Thoracic aorta (tissue), 2 donors: ENCODE measurements around the gene CFAP54. TPM values are rescaled to one million over a fixed set of nuclear protein-coding genes. Genes with fewer than 3 reads are reported as not detected.
"Not testable (repeated sequence)": the region's sequence is repeated elsewhere in the genome, so short reads cannot be mapped to it uniquely, and the experiment has no call there.

Experiments
- ATAC-seq: fragments of 150-250 bp; one replicate; pipeline ENCODE4 v1.8.0; 2017; ENCODE audit warnings: low read depth; ENCODE audit not compliant: insufficient number of reproducible peaks, low FRiP score
- DNase-seq: peaks from one replicate; pipeline ENCODE4 v3.0.0-alpha.2; 2020; ENCODE audit warnings: low spot score
- H3K27ac ChIP-seq, 2 donors: fragments of 200-600 bp; sonication (generic); 1 replicate in 1 of 2; 2 replicates in 1 of 2; pipeline ENCODE4 v1.5.1; 2016; ENCODE audit warnings: mild to moderate bottlenecking in 2 of 2, moderate library complexity in 2 of 2
- H3K27me3 ChIP-seq: fragments of 200-600 bp; sonication (generic); replicated peaks from 2 replicates; pipeline ENCODE4 v1.6.0; 2016; ENCODE audit warnings: mild to moderate bottlenecking; ENCODE audit not compliant: insufficient read depth
- H3K36me3 ChIP-seq: fragments of 200-600 bp; sonication (generic); one replicate; pipeline ENCODE4 v1.5.1; 2016
- H3K4me1 ChIP-seq, 2 donors: fragments of 200-600 bp; sonication (generic); 1 replicate in 1 of 2; 2 replicates in 1 of 2; pipeline versions ENCODE4 v1.5.1 to v1.6.0; 2016; ENCODE audit warnings: low read depth in 2 of 2, mild to moderate bottlenecking in 1 of 2; ENCODE audit not compliant: control insufficient read depth in 1 of 2
- H3K4me3 ChIP-seq: fragments of 200-600 bp; sonication (generic); 2 replicates; pipeline ENCODE4 v1.5.1; 2016; ENCODE audit warnings: mild to moderate bottlenecking
- H3K9me3 ChIP-seq: fragments of 200-600 bp; sonication (generic); 2 replicates; pipeline ENCODE4 v1.5.1; 2016
- total RNA-seq, 2 donors: library from RNA; depleted of rRNA; stranded (reverse); fragments of >200 nt; gene quantifications; one replicate each; pipeline versions ENCODE4 v1.1.0 to v1.2.3, GENCODE V29; 2016
- TF ChIP-seq, protein P1 (sequence below): fragments of 200-600 bp; sonication (generic); IDR thresholded peaks from one replicate; pipeline ENCODE4 v1.5.1; 2019; ENCODE audit warnings: antibody characterized with exemption

Gene CFAP54
- total RNA-seq, 2 donors from 2014 or later, result 1.1 to 4.2 TPM

DNA sequence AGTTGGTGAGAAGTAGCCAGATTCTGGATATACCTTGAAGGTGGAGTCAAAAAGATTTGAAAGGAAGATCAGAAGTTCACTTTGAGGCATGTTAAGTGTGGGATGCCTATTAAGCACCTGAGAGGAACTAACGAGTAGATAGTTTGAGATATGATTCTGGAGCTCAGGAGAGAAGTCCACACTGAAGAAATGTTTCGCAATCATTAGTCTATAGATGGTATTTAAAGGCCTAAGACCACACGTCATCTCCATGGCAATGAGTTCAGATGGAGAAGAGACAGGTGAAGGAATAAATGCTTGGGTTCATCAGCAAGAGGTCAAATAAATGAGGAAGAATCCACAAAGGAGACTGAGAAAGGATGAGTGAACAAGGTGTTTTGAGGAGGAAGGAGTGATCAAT lies 224.8 kb downstream of the CFAP54 start:
- Histone ChIP-seq H3K4me3 (no peak overlapping the region), H3K36me3 (no peaks in the 10 kb centered on the region), H3K27me3 (no peaks in the 10 kb centered on the region), H3K27ac (no peak overlapping the region), H3K4me1 (no peaks in the 10 kb centered on the region), H3K9me3 (no peaks in the 10 kb centered on the region)
- ATAC-seq (no peak), DNase-seq (no peak)
- TF ChIP-seq, protein P1, sequence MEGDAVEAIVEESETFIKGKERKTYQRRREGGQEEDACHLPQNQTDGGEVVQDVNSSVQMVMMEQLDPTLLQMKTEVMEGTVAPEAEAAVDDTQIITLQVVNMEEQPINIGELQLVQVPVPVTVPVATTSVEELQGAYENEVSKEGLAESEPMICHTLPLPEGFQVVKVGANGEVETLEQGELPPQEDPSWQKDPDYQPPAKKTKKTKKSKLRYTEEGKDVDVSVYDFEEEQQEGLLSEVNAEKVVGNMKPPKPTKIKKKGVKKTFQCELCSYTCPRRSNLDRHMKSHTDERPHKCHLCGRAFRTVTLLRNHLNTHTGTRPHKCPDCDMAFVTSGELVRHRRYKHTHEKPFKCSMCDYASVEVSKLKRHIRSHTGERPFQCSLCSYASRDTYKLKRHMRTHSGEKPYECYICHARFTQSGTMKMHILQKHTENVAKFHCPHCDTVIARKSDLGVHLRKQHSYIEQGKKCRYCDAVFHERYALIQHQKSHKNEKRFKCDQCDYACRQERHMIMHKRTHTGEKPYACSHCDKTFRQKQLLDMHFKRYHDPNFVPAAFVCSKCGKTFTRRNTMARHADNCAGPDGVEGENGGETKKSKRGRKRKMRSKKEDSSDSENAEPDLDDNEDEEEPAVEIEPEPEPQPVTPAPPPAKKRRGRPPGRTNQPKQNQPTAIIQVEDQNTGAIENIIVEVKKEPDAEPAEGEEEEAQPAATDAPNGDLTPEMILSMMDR, result no peak

DNA sequence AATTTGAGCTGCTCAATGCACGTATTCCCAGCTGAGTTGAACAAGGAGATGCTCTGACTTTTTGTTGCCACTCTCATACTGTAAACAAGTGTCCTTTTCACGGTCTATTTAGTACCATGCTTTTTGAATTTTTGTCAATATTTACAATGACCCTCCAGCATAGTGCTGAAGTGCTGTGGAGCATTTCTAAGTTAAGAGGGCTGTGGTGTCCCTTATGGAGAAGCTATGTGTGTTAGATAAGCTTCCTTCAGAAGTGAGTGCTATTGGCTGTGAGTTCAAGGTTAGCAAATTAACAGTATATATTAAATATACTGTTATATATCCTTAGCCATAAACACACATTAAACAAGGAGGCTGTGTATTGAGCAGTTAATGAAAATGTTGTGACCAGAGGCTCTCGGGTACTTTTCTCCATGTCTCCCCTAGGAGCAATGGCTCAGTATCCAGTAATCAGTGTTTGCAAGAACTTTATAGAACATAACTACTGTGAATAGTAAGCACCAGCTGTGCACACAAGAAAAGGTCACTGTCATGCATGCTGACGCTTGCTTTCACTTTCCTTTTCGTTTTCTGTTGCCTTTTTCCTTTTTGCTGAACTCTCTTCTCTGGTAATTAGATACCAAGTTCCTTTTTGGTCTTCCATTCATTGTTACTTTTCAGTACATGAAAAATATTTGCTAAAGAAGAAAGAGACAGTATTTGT lies 230.4 kb downstream of the CFAP54 start:
- Histone ChIP-seq H3K4me3 (peak overlapping the region; percentile 60), H3K36me3 (no peaks in the 10 kb centered on the region), H3K9me3 (no peaks in the 10 kb centered on the region), H3K27me3 (no peaks in the 10 kb centered on the region), H3K27ac (no peak overlapping the region), H3K4me1 (no peaks in the 10 kb centered on the region)
- TF ChIP-seq, protein P1, result no peak
- DNase-seq (no peak), ATAC-seq (no peak)

DNA sequence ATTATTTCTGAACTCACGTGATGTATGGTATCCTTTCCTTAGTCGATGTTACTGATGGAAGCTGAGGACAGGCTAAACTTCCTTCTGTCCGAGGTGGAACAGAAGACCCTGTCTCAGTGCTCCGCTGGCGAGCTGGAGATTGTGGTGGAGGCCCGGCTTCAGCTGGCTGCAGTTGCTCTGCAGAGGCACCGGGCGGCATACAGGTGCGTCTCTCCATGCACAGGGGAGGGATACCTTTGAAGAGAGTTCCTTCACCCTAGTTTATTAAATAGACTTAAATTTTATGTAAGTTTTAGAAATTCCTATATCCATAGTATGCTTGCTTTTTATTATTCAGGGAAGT lies 231.0 kb downstream of the CFAP54 start:
- H3K27me3 ChIP-seq, result no peaks in the 10 kb centered on the region
- ATAC-seq (no peak), DNase-seq (no peak)
- H3K9me3 ChIP-seq, result no peaks in the 10 kb centered on the region
- no peaks in the 10 kb centered on the region for H3K4me1 ChIP-seq
- peak overlapping the region; percentile 60 for H3K4me3 ChIP-seq
- H3K27ac ChIP-seq, result no peak overlapping the region
- no peaks in the 10 kb centered on the region for H3K36me3 ChIP-seq
- TF ChIP-seq, protein P1, result no peak

DNA sequence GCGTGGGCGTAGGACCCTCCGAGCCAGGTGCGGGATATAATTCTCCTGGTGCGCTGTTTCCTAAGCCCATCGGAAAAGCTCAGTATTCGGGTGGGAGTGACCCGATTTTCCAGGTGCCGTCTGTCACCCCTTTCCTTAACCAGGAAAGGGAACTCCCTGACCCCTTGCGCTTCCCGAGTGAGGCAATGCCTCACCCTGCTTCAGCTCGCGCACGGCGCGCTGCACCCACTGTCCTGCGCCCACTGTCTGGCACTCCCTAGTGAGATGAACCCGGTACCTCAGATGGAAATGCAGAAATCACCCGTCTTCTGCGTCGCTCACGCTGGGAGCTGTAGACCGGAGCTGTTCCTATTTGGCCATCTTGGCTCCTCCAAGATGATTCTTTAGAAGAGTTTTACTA lies 240.1 kb downstream of the CFAP54 start:
- H3K9me3 ChIP-seq, H3K4me1 ChIP-seq, DNase-seq, H3K27ac ChIP-seq, H3K27me3 ChIP-seq, H3K4me3 ChIP-seq, ATAC-seq, H3K36me3 ChIP-seq: not testable (repeated sequence)

DNA sequence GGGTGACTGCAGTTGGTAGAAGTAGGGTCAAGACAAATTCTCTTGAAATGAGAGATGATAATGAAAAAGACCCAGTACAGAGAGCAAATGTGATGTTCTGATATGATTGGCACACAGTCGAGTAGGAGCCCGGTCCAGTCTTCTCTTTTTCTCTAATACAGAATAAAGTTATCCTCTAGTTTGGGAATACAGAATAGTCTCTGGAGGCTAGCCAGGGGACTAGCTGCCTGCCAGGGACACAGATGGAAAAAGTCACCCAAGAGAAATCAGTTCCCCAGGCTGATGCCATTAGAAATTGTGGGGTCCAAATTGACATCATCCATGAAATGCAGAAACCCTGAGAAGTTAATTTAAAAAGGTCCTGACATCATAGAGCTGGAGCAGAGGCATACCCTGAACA lies 240.5 kb downstream of the CFAP54 start:
- no peak for DNase-seq
- Histone ChIP-seq H3K27ac (no peak overlapping the region), H3K9me3 (no peaks in the 10 kb centered on the region), H3K36me3 (no peaks in the 10 kb centered on the region), H3K27me3 (no peaks in the 10 kb centered on the region), H3K4me1 (no peaks in the 10 kb centered on the region), H3K4me3 (no peak overlapping the region)
- TF ChIP-seq, protein P1, result no peak
- ATAC-seq, result no peak

DNA sequence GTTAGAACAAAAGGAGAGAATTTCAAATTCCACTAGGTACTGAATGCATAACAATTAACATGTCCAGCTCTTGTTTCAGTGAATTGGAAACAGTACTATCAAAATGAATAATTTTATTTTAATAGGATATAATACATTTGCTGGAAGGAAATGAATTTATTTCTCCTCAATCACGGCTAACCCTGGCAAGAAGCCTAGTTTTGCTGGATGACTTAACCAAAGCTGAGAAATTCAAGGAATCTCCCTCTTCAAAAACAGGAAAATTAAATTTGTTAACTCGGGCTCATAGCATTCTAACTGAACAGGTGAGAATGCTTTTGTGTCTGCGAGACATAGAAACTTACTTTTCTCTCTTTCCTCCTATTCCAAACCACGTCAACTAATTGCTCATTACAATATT lies 254.2 kb downstream of the CFAP54 start:
- Histone ChIP-seq H3K27ac (no peak overlapping the region), H3K4me1 (no peaks in the 10 kb centered on the region), H3K4me3 (no peak overlapping the region), H3K36me3 (no peaks in the 10 kb centered on the region), H3K9me3 (no peaks in the 10 kb centered on the region), H3K27me3 (no peaks in the 10 kb centered on the region)
- no peak for ATAC-seq
- TF ChIP-seq, protein P1, result no peak
- no peak for DNase-seq
